Caco-2 (cell line): Measurements from ENCODE around the gene SV2C. TPM values are rescaled to one million over a fixed set of nuclear protein-coding genes. Genes with fewer than 3 reads are reported as not detected.

Source experiments
- BruUV-seq: library from RNA; stranded (reverse); fragments of 400-500 nt; replicated peaks from 2 replicates; lab custom pipeline; 2021; lab: Mats Ljungman, UMichigan
- CTCF ChIA-PET: fragments of 300-600 bp; sonication (Branson Sonifier 250); formaldehyde crosslinking; loops from one replicate; lab custom pipeline; 2022; ENCODE audit warnings: antibody characterized with exemption; lab: Charles Lee
- POLR2A ChIA-PET: fragments of 300-600 bp; sonication (Branson Sonifier 250); formaldehyde crosslinking; loops from one replicate; lab custom pipeline; 2022; ENCODE audit warnings: antibody characterized with exemption; lab: Charles Lee
- DNase-seq, 2 experiments: peaks; one replicate each; pipeline versions ENCODE4 v3.0.0 to v3.0.0-alpha.2; 2020 to 2022
- H3K27me3 ChIP-seq: replicated peaks from 2 replicates; pipeline ENCODE4 v1.6.0; 2011; ENCODE audit warnings: low read length; ENCODE audit not compliant: control insufficient read depth, insufficient read depth
- H3K36me3 ChIP-seq: 2 replicates; pipeline ENCODE4 v1.5.1; 2011; ENCODE audit warnings: low read length; ENCODE audit not compliant: control insufficient read depth, insufficient read depth
- H3K4me1 ChIP-seq: fragments of 250-450 bp; sonication (Bioruptor Pico); 2 replicates; pipeline ENCODE4 v1.5.1; 2020; ENCODE audit warnings: mild to moderate bottlenecking
- H3K4me3 ChIP-seq: 2 replicates; pipeline ENCODE4 v1.5.1; 2011; ENCODE audit warnings: low read depth, mild to moderate bottlenecking, control low read depth, low read length
- H3K9me3 ChIP-seq: fragments of 250-450 bp; sonication (Bioruptor Pico); 2 replicates; pipeline ENCODE4 v1.5.1; 2020; ENCODE audit warnings: mild to moderate bottlenecking, moderate library complexity
- H3K27ac Mint-ChIP-seq: one replicate; pipeline ENCODE4 v1.8.0; 2022; ENCODE audit warnings: mixed read lengths; ENCODE audit not compliant: unreplicated experiment
- H3K27me3 Mint-ChIP-seq: one replicate; pipeline ENCODE4 v1.8.0; 2022; ENCODE audit warnings: mixed read lengths; ENCODE audit not compliant: insufficient read depth, unreplicated experiment
- H3K36me3 Mint-ChIP-seq: one replicate; pipeline ENCODE4 v1.8.0; 2022; ENCODE audit warnings: mild to moderate bottlenecking, mixed read lengths; ENCODE audit not compliant: insufficient read depth, unreplicated experiment
- H3K4me1 Mint-ChIP-seq: one replicate; pipeline ENCODE4 v1.8.0; 2022; ENCODE audit warnings: low read depth, mixed read lengths; ENCODE audit not compliant: unreplicated experiment
- H3K4me3 Mint-ChIP-seq: one replicate; pipeline ENCODE4 v1.8.0; 2022; ENCODE audit warnings: mild to moderate bottlenecking, moderate library complexity, mixed read lengths; ENCODE audit not compliant: unreplicated experiment
- H3K9me3 Mint-ChIP-seq: one replicate; pipeline ENCODE4 v1.8.0; 2022; ENCODE audit warnings: mixed read lengths; ENCODE audit not compliant: unreplicated experiment
- intact Hi-C: fragments of 100-400 bp; cut with micrococcal nuclease; formaldehyde crosslinking; loops from one replicate; pipeline ENCODE4 v1.10.0; 2022; ENCODE audit not compliant: unreplicated experiment
- total RNA-seq: library from RNA; stranded (reverse); gene quantifications from 2 replicates; pipeline ENCODE4 v1.2.3, GENCODE V29; 2022
- TF ChIP-seq, protein P1 (sequence below), 2 experiments: fragments of 200-600 bp in 1 of 2; IDR thresholded peaks; 1 replicate in 1 of 2; 2 replicates in 1 of 2; pipeline versions ENCODE4 v1.5.1 to v1.8.0; 2011 to 2022; ENCODE audit warnings: antibody characterized with exemption in 1 of 2, control low read depth in 1 of 2, inconsistent platforms in 1 of 2, low read depth in 1 of 2, low read length in 1 of 2, mild to moderate bottlenecking in 1 of 2, moderate library complexity in 1 of 2; ENCODE audit not compliant: insufficient read depth in 1 of 2, severe bottlenecking in 1 of 2, unreplicated experiment in 1 of 2

SV2C gene
- total RNA-seq, 1 experiment from 2014 or later, result not detected

DNA sequence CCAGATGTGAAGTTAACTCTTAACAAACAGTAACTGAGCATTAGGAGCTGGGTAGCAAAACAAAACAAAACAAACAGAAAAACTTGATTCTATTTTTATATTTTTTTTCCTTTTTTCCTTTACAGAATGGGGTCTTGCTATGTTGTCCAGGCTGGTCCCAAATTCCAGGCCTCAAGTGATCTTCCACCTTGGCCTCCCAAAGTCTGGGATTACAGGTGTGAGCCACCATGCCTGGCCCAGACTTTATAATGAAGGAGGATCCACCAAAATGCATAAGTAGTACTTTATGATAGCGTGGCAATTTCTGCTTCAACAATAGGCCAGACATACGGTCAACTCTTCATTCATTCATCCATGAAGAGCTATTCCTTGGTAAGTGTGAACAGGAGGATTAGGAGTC is 314.0 kb downstream of the SV2C start:
- Histone ChIP-seq H3K4me3 (no peak overlapping the region), H3K4me1 (peaks cover 9% of the 10 kb centered on the region; the same call in 1 of the 2 replicates), H3K9me3 (no peaks in the 10 kb centered on the region), H3K36me3 (no peaks in the 10 kb centered on the region), H3K27me3 (no peaks in the 10 kb centered on the region)
- TF ChIP-seq, protein P1, sequence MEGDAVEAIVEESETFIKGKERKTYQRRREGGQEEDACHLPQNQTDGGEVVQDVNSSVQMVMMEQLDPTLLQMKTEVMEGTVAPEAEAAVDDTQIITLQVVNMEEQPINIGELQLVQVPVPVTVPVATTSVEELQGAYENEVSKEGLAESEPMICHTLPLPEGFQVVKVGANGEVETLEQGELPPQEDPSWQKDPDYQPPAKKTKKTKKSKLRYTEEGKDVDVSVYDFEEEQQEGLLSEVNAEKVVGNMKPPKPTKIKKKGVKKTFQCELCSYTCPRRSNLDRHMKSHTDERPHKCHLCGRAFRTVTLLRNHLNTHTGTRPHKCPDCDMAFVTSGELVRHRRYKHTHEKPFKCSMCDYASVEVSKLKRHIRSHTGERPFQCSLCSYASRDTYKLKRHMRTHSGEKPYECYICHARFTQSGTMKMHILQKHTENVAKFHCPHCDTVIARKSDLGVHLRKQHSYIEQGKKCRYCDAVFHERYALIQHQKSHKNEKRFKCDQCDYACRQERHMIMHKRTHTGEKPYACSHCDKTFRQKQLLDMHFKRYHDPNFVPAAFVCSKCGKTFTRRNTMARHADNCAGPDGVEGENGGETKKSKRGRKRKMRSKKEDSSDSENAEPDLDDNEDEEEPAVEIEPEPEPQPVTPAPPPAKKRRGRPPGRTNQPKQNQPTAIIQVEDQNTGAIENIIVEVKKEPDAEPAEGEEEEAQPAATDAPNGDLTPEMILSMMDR (IDR thresholded peaks at IDR 0.05; ENCODE audit: insufficient read depth in 1 of 2, low read depth in 1 of 2, low read length in 1 of 2, severe bottlenecking in 1 of 2, unreplicated experiment in 1 of 2), result no peak
- H3K4me3 Mint-ChIP-seq, result no peak overlapping the region
- peaks cover under 1% of the 10 kb centered on the region for H3K36me3 Mint-ChIP-seq
- intact Hi-C loops, result no loop called here
- no TSS peak for BruUV-seq
- no peak for DNase-seq
- POLR2A ChIA-PET, result no interaction called here
- CTCF ChIA-PET, result no interaction called here
- H3K27me3 Mint-ChIP-seq, result no peaks in the 10 kb centered on the region
- no peak overlapping the region for H3K27ac Mint-ChIP-seq
- peaks cover 9% of the 10 kb centered on the region for H3K4me1 Mint-ChIP-seq
- H3K9me3 Mint-ChIP-seq, result no peaks in the 10 kb centered on the region

DNA sequence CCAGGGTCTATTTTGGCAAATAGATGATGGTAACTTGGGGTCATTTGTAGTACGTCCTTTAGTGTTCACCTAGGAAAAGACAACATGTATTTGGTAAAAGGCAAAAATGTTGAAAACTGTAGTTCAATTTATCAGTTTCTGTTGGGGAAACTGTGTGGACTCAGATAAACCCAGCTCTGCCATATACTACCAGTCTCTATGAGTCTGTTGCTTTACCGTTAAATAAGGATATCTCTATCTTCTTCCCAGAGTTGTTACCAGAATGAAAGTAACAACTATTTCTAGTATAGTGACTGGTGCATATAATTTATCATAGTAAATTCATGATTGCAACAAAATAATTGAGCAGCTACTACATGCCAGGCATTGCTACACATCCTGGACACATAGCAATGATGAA is 316.1 kb downstream of the SV2C start:
- peaks cover 13% of the 10 kb centered on the region for H3K36me3 Mint-ChIP-seq
- Histone ChIP-seq H3K9me3 (no peaks in the 10 kb centered on the region), H3K27me3 (no peaks in the 10 kb centered on the region), H3K36me3 (no peaks in the 10 kb centered on the region), H3K4me3 (no peak overlapping the region), H3K4me1 (peaks cover 9% of the 10 kb centered on the region)
- TF ChIP-seq, protein P1 (IDR thresholded peaks at IDR 0.05; ENCODE audit: insufficient read depth in 1 of 2, low read depth in 1 of 2, low read length in 1 of 2, severe bottlenecking in 1 of 2, unreplicated experiment in 1 of 2), result no peak
- H3K27ac Mint-ChIP-seq, result no peak overlapping the region
- H3K4me3 Mint-ChIP-seq, result no peak overlapping the region
- BruUV-seq, result no TSS peak
- no peak for DNase-seq
- CTCF ChIA-PET, result no interaction called here
- POLR2A ChIA-PET, result no interaction called here
- H3K9me3 Mint-ChIP-seq, result no peaks in the 10 kb centered on the region
- H3K27me3 Mint-ChIP-seq, result no peaks in the 10 kb centered on the region
- peaks cover 9% of the 10 kb centered on the region for H3K4me1 Mint-ChIP-seq
- intact Hi-C loops, result no loop called here

DNA sequence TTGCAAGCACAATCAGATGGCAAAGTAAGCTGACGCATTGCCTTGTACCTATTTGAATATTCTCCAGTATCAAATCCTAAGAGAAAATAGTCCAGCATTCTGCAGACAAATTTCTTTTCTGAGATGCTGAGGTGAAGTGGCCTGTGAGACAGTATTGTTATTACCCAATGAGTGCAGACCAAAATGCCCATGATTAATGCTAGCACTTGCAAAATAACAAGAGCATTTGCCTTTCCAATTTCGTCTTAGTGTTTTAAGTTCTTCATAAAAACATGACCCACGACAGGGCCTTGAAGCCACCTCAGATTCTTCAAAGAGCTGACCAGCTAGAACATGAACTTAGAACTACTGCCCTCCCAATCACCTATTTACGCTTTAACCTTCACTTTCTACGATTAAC is 317.3 kb downstream of the SV2C start:
- Histone ChIP-seq H3K27me3 (no peaks in the 10 kb centered on the region), H3K36me3 (no peaks in the 10 kb centered on the region), H3K4me1 (peaks cover 21% of the 10 kb centered on the region), H3K9me3 (no peaks in the 10 kb centered on the region), H3K4me3 (no peak overlapping the region)
- TF ChIP-seq, protein P1 (IDR thresholded peaks at IDR 0.05; ENCODE audit: insufficient read depth in 1 of 2, low read depth in 1 of 2, low read length in 1 of 2, severe bottlenecking in 1 of 2, unreplicated experiment in 1 of 2), result no peak
- H3K27me3 Mint-ChIP-seq, result no peaks in the 10 kb centered on the region
- no peaks in the 10 kb centered on the region for H3K9me3 Mint-ChIP-seq
- POLR2A ChIA-PET, result no interaction called here
- CTCF ChIA-PET, result no interaction called here
- H3K4me1 Mint-ChIP-seq, result peaks cover 9% of the 10 kb centered on the region
- H3K4me3 Mint-ChIP-seq, result no peak overlapping the region
- peaks cover 13% of the 10 kb centered on the region for H3K36me3 Mint-ChIP-seq
- H3K27ac Mint-ChIP-seq, result no peak overlapping the region
- intact Hi-C loops, result loop anchor here (5.0 to 10.0 kb wide), 3 partner anchors 82 to 244 kb away; no protein-coding TSS in a partner anchor
- no TSS peak for BruUV-seq
- no peak for DNase-seq
